ENCODE data around the gene NR2C2.

Gene NR2C2

GRCh38 chr3:15009167-15009566 lies 61.8 kb downstream of the NR2C2 start:
- no peak for DNase-seq (ENCODE audit: low read depth in 1 of 2, low spot score in 1 of 2)
- Histone ChIP-seq H3K27me3 (ENCODE audit: insufficient read depth, poor library complexity, severe bottlenecking) (no peaks in the 10 kb centered on the region), H3K4me3 (replicated peaks; ENCODE audit: insufficient read depth, low read length) (no peak overlapping the region), H3K27ac (replicated peaks) (no peak overlapping the region)
- no peak for TF ChIP-seq REST (IDR thresholded peaks at IDR 0.05; ENCODE audit: insufficient replicate concordance, low read depth)

- Histone ChIP-seq H3K27me3 (ENCODE audit: insufficient read depth, poor library complexity, severe bottlenecking) (no peaks in the 10 kb centered on the region), H3K4me3 (replicated peaks; ENCODE audit: insufficient read depth, low read length) (no peak overlapping the region), H3K27ac (replicated peaks) (no peak overlapping the region)
- DNase-seq (ENCODE audit: low read depth in 1 of 2, low spot score in 1 of 2), result no peak
- no peak for TF ChIP-seq CTCF (IDR thresholded peaks at IDR 0.05; ENCODE audit: insufficient read depth, low read length)
- no peak for TF ChIP-seq POLR2AphosphoS5 (IDR thresholded peaks at IDR 0.05; ENCODE audit: low read depth)
Observed at GRCh38 chr3:15010664-15011063, 63.3 kb downstream of the NR2C2 start.

DNA sequence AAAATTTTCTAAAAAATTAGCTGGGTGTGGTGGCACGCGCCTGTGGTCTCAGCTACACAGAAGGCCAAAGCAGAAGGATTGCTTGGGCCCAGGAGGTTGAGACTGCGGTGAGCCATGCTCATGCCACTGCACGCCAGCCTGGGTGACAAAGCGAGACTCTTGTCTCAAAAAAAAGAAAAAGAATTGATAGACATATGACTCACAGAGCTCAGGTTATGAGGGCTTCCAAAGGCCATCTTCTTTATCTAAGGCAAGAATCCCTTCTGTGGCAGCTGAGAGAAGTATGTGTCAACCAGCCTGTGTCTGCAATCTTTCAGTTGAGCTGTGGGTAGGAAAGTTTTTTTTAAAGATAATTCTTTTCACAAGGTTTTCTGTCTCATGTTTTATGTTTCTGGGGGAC lies 63.8 kb downstream of the NR2C2 start:
- Histone ChIP-seq H3K27ac (replicated peaks) (no peak overlapping the region), H3K27me3 (ENCODE audit: insufficient read depth, poor library complexity, severe bottlenecking) (no peaks in the 10 kb centered on the region), H3K4me3 (replicated peaks; ENCODE audit: insufficient read depth, low read length) (no peak overlapping the region)
- DNase-seq (ENCODE audit: low read depth in 1 of 2, low spot score in 1 of 2), result no peak
- TF ChIP-seq CTCF (IDR thresholded peaks at IDR 0.05; ENCODE audit: insufficient read depth, low read length) (no peak), REST (IDR thresholded peaks at IDR 0.05; ENCODE audit: insufficient replicate concordance, low read depth) (no peak), GABPA (IDR thresholded peaks at IDR 0.05; ENCODE audit: low read depth) (no peak), POLR2AphosphoS5 (IDR thresholded peaks at IDR 0.05; ENCODE audit: low read depth) (no peak), SPI1 (IDR thresholded peaks at IDR 0.05; ENCODE audit: borderline replicate concordance, low read depth) (no peak)

- Histone ChIP-seq H3K4me3 (replicated peaks; ENCODE audit: insufficient read depth, low read length) (no peak overlapping the region), H3K27me3 (ENCODE audit: insufficient read depth, poor library complexity, severe bottlenecking) (no peaks in the 10 kb centered on the region), H3K27ac (replicated peaks) (no peak overlapping the region)
- TF ChIP-seq POLR2AphosphoS5 (IDR thresholded peaks at IDR 0.05; ENCODE audit: low read depth), result no peak
- no peak for TF ChIP-seq REST (IDR thresholded peaks at IDR 0.05; ENCODE audit: insufficient replicate concordance, low read depth)
- TF ChIP-seq CTCF (IDR thresholded peaks at IDR 0.05; ENCODE audit: insufficient read depth, low read length), result no peak
- TF ChIP-seq SPI1 (IDR thresholded peaks at IDR 0.05; ENCODE audit: borderline replicate concordance, low read depth), result no peak
- no peak for TF ChIP-seq GABPA (IDR thresholded peaks at IDR 0.05; ENCODE audit: low read depth)
- DNase-seq (ENCODE audit: low read depth in 1 of 2, low spot score in 1 of 2), result no peak
Observed at GRCh38 chr3:15014606-15015328, 67.4 kb downstream of the NR2C2 start.
